ENCODE data around the gene GSTO2. TPM values are rescaled to one million over a fixed set of nuclear protein-coding genes. Genes with fewer than 3 reads are reported as not detected.
"Not testable (repeated sequence)": the region's sequence is repeated elsewhere in the genome, so short reads cannot be mapped to it uniquely, and the experiment has no call there.

GSTO2 gene
- total RNA-seq, 1 donor from 2014 or later, result 7.8 TPM

GRCh38 chr10:104232613-104233102, 36.3 kb upstream of the GSTO2 start:
- H3K27me3 ChIP-seq (ENCODE audit: low read depth), result no peaks in the 10 kb centered on the region
- ATAC-seq (peak; percentile 15 to 20), DNase-seq (peak; percentile 51)
- H3K4me1 ChIP-seq, result peaks cover 11% of the 10 kb centered on the region
- H3K9me3 ChIP-seq, result no peaks in the 10 kb centered on the region
- TF ChIP-seq CTCF (IDR thresholded peaks at IDR 0.05), result no peak
- no peaks in the 10 kb centered on the region for H3K36me3 ChIP-seq
- peak overlapping the region; percentile 82 for H3K4me3 ChIP-seq
- H3K27ac ChIP-seq, result peak overlapping the region; percentile 83
- intact Hi-C loops (cut with DNase I), result no loop called here

GRCh38 chr10:104233817-104234216, 35.2 kb upstream of the GSTO2 start:
- H3K27me3 ChIP-seq (ENCODE audit: low read depth), result no peaks in the 10 kb centered on the region
- no peak overlapping the region for H3K4me3 ChIP-seq
- no peak for DNase-seq
- intact Hi-C loops (cut with DNase I), result no loop called here
- peaks cover 11% of the 10 kb centered on the region for H3K4me1 ChIP-seq
- H3K27ac ChIP-seq, result no peak overlapping the region
- TF ChIP-seq CTCF (IDR thresholded peaks at IDR 0.05), result no peak
- no peak for ATAC-seq
- H3K9me3 ChIP-seq, result no peaks in the 10 kb centered on the region
- H3K36me3 ChIP-seq, result no peaks in the 10 kb centered on the region

GRCh38 chr10:104234934-104235333, 34.0 kb upstream of the GSTO2 start:
- H3K36me3 ChIP-seq, result no peaks in the 10 kb centered on the region
- intact Hi-C loops (cut with DNase I), result no loop called here
- no peaks in the 10 kb centered on the region for H3K9me3 ChIP-seq
- H3K27ac ChIP-seq, result no peak overlapping the region
- no peak for TF ChIP-seq CTCF (IDR thresholded peaks at IDR 0.05)
- no peak for DNase-seq
- H3K27me3 ChIP-seq (ENCODE audit: low read depth), result no peaks in the 10 kb centered on the region
- H3K4me1 ChIP-seq, result peaks cover 11% of the 10 kb centered on the region
- H3K4me3 ChIP-seq, result no peak overlapping the region
- no peak for ATAC-seq

- TF ChIP-seq CTCF (IDR thresholded peaks at IDR 0.05), result no peak
- no peak for DNase-seq
- Histone ChIP-seq H3K27ac (no peak overlapping the region), H3K4me3 (no peak overlapping the region), H3K9me3 (no peaks in the 10 kb centered on the region), H3K4me1 (peaks cover 11% of the 10 kb centered on the region), H3K27me3 (ENCODE audit: low read depth) (no peaks in the 10 kb centered on the region), H3K36me3 (no peaks in the 10 kb centered on the region)
- intact Hi-C loops (cut with DNase I), result no loop called here
- no peak for ATAC-seq
These were observed 33.2 kb upstream of the GSTO2 start for GRCh38 chr10:104235801-104236200.

- H3K27ac ChIP-seq, result no peak overlapping the region
- H3K27me3 ChIP-seq (ENCODE audit: low read depth), result no peaks in the 10 kb centered on the region
- H3K9me3 ChIP-seq, result no peaks in the 10 kb centered on the region
- intact Hi-C loops (cut with DNase I), result no loop called here
- H3K36me3 ChIP-seq, result no peaks in the 10 kb centered on the region
- no peak for TF ChIP-seq CTCF (IDR thresholded peaks at IDR 0.05)
- no peak for DNase-seq
- H3K4me1 ChIP-seq, result no peaks in the 10 kb centered on the region
- no peak for ATAC-seq
- no peak overlapping the region for H3K4me3 ChIP-seq
These were observed 28.9 kb upstream of the GSTO2 start for GRCh38 chr10:104240078-104240477.

GRCh38 chr10:104242545-104242944, 26.4 kb upstream of the GSTO2 start:
- H3K9me3 ChIP-seq, result no peaks in the 10 kb centered on the region
- intact Hi-C loops (cut with DNase I), result no loop called here
- H3K36me3 ChIP-seq, result no peaks in the 10 kb centered on the region
- H3K4me1 ChIP-seq, result no peaks in the 10 kb centered on the region
- H3K27ac ChIP-seq, result no peak overlapping the region
- no peak overlapping the region for H3K4me3 ChIP-seq
- H3K27me3 ChIP-seq (ENCODE audit: low read depth), result no peaks in the 10 kb centered on the region
- TF ChIP-seq CTCF (IDR thresholded peaks at IDR 0.05), result no peak
- no peak for ATAC-seq
- DNase-seq, result no peak

- H3K4me1 ChIP-seq; H3K27me3 ChIP-seq (ENCODE audit: low read depth); DNase-seq; H3K9me3 ChIP-seq; H3K27ac ChIP-seq; intact Hi-C loops (cut with DNase I); ATAC-seq; H3K4me3 ChIP-seq; H3K36me3 ChIP-seq: not testable (repeated sequence)
These were observed 26.0 kb upstream of the GSTO2 start for GRCh38 chr10:104243009-104243408.
